ENCODE data around the gene GMEB2.
"Not testable (repeated sequence)": the region's sequence is repeated elsewhere in the genome, so short reads cannot be mapped to it uniquely, and the experiment has no call there.

GMEB2 gene

GRCh38 chr20:63636752-63637628 is 10.1 kb upstream of the GMEB2 start:
- no peak for DNase-seq (ENCODE audit: low read depth)

GRCh38 chr20:63635431-63636141 is 8.7 kb upstream of the GMEB2 start:
- no peak for DNase-seq (ENCODE audit: low read depth)

- DNase-seq (ENCODE audit: low read depth): no peak
These were observed 6.8 kb upstream of the GMEB2 start for GRCh38 chr20:63633732-63634131.

GRCh38 chr20:63631426-63631825 is 4.5 kb upstream of the GMEB2 start:
- not testable (repeated sequence) for DNase-seq (ENCODE audit: low read depth)

- not testable (repeated sequence) for DNase-seq (ENCODE audit: low read depth)
These were observed 4.1 kb upstream of the GMEB2 start for GRCh38 chr20:63630956-63631355.

GRCh38 chr20:63628246-63628975 is 1.5 kb upstream of the GMEB2 start:
- peak; percentile 75 for DNase-seq (ENCODE audit: low read depth)

GRCh38 chr20:63627751-63628245 is 897 bp upstream of the GMEB2 start:
- no peak for DNase-seq (ENCODE audit: low read depth)

- DNase-seq (ENCODE audit: low read depth): peak; percentile 86
These were observed 339 bp upstream of the GMEB2 start for GRCh38 chr20:63627129-63627750.

- DNase-seq (ENCODE audit: low read depth): peak; percentile 29
These were observed 1.0 kb downstream of the GMEB2 start for GRCh38 chr20:63625771-63626423.

GRCh38 chr20:63624486-63624885 is 2.4 kb downstream of the GMEB2 start:
- peak; percentile 62 for DNase-seq (ENCODE audit: low read depth)

- no peak for DNase-seq (ENCODE audit: low read depth)
These were observed 4.2 kb downstream of the GMEB2 start for GRCh38 chr20:63622732-63623131.

- DNase-seq (ENCODE audit: low read depth): no peak
These were observed 4.8 kb downstream of the GMEB2 start for GRCh38 chr20:63622096-63622495.

- DNase-seq (ENCODE audit: low read depth): no peak
These were observed 5.9 kb downstream of the GMEB2 start for GRCh38 chr20:63620991-63621390.

- no peak for DNase-seq (ENCODE audit: low read depth)
These were observed 7.4 kb downstream of the GMEB2 start for GRCh38 chr20:63619505-63619904.

- DNase-seq (ENCODE audit: low read depth): no peak
These were observed 7.8 kb downstream of the GMEB2 start for GRCh38 chr20:63619086-63619485.

GRCh38 chr20:63618291-63618980 is 8.5 kb downstream of the GMEB2 start:
- no peak for DNase-seq (ENCODE audit: low read depth)

GRCh38 chr20:63617876-63618265 is 9.0 kb downstream of the GMEB2 start:
- DNase-seq (ENCODE audit: low read depth): no peak

GRCh38 chr20:63617092-63617875 is 9.6 kb downstream of the GMEB2 start:
- DNase-seq (ENCODE audit: low read depth): no peak

GRCh38 chr20:63613863-63614594 is 12.9 kb downstream of the GMEB2 start:
- peak; percentile 9 for DNase-seq (ENCODE audit: low read depth)
